WERI-Rb-1 (cell line): ENCODE measurements around the gene CYP1B1.

Experiments used
- DNase-seq: peaks from one replicate; pipeline ENCODE4 v3.0.0-alpha.2; 2020
- H3K27ac ChIP-seq: fragments of 250-450 bp; sonication (Bioruptor Pico); 2 replicates; pipeline ENCODE4 v1.5.1; 2020; ENCODE audit warnings: mild to moderate bottlenecking, moderate library complexity
- H3K27me3 ChIP-seq: fragments of 250-450 bp; sonication (Bioruptor Pico); 2 replicates; pipeline ENCODE4 v1.5.1; 2021; ENCODE audit warnings: mild to moderate bottlenecking, low read depth, moderate library complexity; ENCODE audit not compliant: insufficient read depth, severe bottlenecking
- H3K36me3 ChIP-seq: fragments of 250-450 bp; sonication (Bioruptor Pico); 2 replicates; pipeline ENCODE4 v1.5.1; 2020; ENCODE audit warnings: mild to moderate bottlenecking, moderate library complexity
- H3K4me3 ChIP-seq: 2 replicates; pipeline ENCODE4 v1.5.1; 2011; ENCODE audit warnings: low read depth, mild to moderate bottlenecking, control low read depth, low read length
- H3K9me3 ChIP-seq: fragments of 250-450 bp; sonication (Bioruptor Pico); 2 replicates; pipeline ENCODE4 v1.5.1; 2021; ENCODE audit warnings: mild to moderate bottlenecking, moderate library complexity; ENCODE audit not compliant: severe bottlenecking
- CTCF ChIP-seq: IDR thresholded peaks from 2 replicates; pipeline ENCODE4 v1.5.1; 2011; ENCODE audit warnings: low read depth, mild to moderate bottlenecking, control low read depth, inconsistent platforms, low read length

CYP1B1 gene

DNA sequence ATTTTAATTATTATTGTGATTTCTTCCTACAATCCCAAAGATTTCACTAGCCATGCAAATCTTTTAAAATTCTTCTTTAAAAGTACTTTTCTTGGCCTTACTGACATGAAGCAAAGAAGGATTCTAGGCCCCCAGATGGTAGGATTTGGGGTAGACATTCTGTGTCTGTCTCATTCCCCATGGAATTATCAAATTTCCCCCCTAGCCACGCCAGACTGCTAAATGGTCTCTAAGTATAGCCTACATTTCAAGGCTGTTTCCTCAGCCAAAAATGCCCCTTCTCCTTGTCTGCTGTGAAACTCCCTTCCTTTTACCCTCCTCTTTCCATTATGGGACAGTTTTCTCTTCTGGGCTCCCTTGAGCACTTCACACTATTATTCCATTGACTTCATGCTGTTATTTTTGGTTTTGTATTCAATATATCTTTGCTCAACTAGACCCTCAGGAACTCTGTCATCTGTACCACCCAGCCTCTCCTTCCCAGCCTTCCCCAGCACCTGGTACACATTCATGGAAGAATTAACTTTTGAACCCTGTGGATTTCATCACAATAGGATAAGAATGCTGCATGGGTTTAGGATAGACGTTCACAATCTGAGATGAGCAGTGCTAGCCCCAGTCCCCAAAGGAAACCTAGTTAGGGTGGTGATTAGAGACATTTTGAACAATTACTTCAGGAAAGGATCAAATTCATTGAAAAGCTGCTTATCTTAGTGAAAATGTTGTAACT lies 21.5 kb upstream of the CYP1B1 start:
- Histone ChIP-seq H3K36me3 (no peaks in the 10 kb centered on the region), H3K9me3 (no peaks in the 10 kb centered on the region), H3K4me3 (no peak overlapping the region), H3K27me3 (no peaks in the 10 kb centered on the region), H3K27ac (no peak overlapping the region)
- no peak for TF ChIP-seq CTCF
- no peak for DNase-seq

DNA sequence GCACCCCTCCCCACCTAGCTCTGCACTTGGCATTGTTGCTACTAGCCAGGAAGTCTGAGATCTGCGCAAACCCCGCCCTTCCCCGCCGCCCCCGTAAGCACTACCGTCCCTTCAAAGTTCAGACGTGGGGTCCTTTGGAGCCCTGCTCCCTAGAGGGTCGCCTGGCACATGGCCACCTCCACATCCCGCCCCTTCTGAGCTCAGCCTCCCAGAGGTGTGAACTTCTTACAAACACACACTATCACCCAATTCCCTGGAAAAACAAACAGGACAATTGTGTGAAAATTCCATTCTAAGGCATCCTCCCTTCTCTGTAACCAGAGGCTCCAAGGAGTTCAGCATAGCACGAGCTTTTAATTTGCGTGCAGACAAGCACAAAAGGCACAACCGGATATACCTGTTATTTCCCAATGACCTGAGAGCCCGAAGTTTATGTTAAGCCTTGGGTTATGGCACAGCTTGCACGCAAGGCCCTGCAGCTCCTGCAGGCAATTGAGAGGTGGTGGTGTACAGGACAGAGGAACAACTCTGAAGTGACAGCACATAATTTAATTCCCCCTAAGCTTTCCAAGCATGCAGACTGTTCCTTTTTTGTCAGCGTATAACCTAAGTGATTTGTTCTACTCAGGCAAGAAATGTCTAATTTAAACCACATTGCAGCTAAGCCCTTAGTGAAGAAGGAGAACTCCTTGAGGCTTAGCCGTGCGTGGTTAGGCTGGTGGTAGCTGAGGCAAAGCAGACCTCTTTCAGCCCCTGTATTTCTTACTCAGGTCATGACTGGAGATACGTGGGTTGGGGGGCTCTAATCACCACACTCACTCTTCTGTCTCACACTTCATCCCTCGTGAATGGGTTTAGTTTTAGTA lies 20.3 kb upstream of the CYP1B1 start:
- no peak overlapping the region for H3K4me3 ChIP-seq
- H3K36me3 ChIP-seq = no peaks in the 10 kb centered on the region
- peak overlapping the region; percentile 10; the same call in 1 of the 2 replicates for H3K27ac ChIP-seq
- TF ChIP-seq CTCF = no peak
- DNase-seq = no peak
- no peaks in the 10 kb centered on the region for H3K9me3 ChIP-seq
- H3K27me3 ChIP-seq = no peaks in the 10 kb centered on the region

- Histone ChIP-seq H3K27me3 (no peaks in the 10 kb centered on the region), H3K4me3 (no peak overlapping the region), H3K36me3 (no peaks in the 10 kb centered on the region), H3K9me3 (no peaks in the 10 kb centered on the region), H3K27ac (no peak overlapping the region)
- no peak for DNase-seq
- no peak for TF ChIP-seq CTCF
These were observed 19.4 kb upstream of the CYP1B1 start for GRCh38 chr2:38095079-38095995.

DNA sequence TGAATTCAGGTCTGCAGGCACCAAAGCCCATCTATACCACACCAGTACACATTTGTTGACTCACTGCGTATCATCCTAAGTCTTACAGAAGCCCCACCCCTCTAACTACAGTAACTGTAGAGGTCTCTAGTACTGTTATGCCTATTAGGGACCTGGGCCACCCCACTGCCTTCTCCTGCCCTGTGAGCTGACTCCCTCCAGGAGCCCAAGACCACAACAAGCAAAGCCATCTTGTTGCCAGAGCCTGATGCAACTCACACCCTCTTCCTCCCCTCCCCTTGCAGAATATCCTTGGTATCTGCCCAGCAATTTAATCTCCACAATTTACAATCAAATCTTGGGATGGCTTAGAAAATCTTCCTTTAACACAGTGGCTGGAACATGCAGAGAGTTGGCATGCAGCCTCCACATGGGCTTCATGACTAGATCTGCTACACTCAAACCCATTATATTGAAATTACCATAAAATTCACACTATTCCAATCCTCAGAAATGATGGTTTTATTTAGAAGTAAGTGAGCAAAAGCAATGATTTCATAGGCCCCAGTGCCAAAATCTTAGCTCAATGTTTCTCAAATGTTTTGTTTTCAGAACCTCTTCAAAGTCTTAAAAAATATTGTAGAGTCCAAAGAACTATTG lies 17.7 kb upstream of the CYP1B1 start:
- no peak for DNase-seq
- Histone ChIP-seq H3K4me3 (no peak overlapping the region), H3K9me3 (no peaks in the 10 kb centered on the region), H3K36me3 (no peaks in the 10 kb centered on the region), H3K27me3 (no peaks in the 10 kb centered on the region), H3K27ac (no peak overlapping the region)
- no peak for TF ChIP-seq CTCF

DNA sequence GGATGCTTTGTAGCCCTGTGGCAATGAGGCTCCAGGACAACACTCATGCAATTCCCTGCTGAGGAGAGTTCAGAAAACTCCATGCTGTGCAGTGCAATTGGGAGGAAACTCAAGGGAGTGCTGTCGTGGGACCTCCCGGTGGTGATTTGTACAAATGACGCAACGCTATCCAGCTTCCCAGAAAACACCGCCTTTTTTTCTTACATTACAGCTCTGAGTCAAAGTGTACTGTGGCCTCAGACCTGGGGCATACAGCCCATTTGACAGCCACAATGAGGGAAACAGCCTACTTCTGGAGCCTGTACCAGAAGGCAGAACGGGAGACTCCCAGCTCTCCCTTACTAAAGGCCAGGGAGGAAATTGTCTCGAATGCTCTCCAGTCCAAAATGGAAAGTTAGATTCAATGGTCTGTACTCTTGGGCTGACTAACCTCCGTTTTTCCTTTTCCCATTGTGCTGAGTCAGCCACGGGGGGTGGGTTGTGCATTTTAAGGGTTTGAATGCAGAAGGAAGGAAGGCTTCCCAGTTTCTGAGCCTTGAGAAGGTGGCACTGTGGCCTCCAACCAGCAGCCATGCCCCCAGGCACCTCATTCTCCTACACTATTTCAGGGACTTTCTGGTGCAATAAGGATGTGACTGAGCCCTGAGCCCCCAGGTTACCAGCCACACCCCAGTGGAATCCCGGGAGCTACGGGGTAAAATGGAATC lies 16.4 kb upstream of the CYP1B1 start:
- TF ChIP-seq CTCF = no peak
- Histone ChIP-seq H3K36me3 (no peaks in the 10 kb centered on the region), H3K27ac (no peak overlapping the region), H3K27me3 (no peaks in the 10 kb centered on the region), H3K9me3 (no peaks in the 10 kb centered on the region), H3K4me3 (no peak overlapping the region)
- no peak for DNase-seq
